ENCODE measurements around the gene ST6GALNAC5.

DNA sequence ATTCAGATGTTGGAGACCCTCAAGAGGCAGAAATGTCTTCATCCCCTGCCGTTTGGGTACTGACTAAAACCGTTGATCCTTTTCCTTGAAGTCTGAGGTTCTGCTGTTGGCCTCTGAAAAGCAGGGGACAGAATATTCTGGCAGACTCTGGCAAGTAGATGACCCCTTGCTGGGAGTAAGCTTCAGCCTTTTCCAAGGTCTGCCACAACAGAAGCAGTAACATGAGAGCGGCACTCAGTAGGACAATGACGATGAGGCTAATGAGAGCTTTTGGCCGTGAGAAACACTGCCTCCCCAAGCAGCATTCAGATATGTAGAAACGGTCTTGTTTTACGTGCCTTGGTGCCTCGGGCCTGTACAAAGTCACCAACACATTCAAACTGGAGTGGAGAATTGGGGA, 143.7 kb downstream of the ST6GALNAC5 start:
- no peak for TF ChIP-seq POLR2A (IDR thresholded peaks at IDR 0.05)
- no peak for TF ChIP-seq CTCF (IDR thresholded peaks at IDR 0.05)
- TF ChIP-seq EP300 (IDR thresholded peaks at IDR 0.05) = no peak
- TF ChIP-seq POLR2AphosphoS5 (IDR thresholded peaks at IDR 0.05) = no peak

Measured in sigmoid colon (tissue), 4 donors.